Activated CD8-positive, alpha-beta memory T cell treated with anti-CD3 and anti-CD28 coated beads for 48 hours (primary cell): ENCODE data around the gene ARL6IP4.

ENCODE experiments used
- DNase-seq, 3 experiments: peaks; one replicate each; pipeline ENCODE4 v3.0.0-alpha.2; 2020; ENCODE audit warnings: low read depth in 2 of 3, low spot score in 2 of 3

Gene ARL6IP4

DNA sequence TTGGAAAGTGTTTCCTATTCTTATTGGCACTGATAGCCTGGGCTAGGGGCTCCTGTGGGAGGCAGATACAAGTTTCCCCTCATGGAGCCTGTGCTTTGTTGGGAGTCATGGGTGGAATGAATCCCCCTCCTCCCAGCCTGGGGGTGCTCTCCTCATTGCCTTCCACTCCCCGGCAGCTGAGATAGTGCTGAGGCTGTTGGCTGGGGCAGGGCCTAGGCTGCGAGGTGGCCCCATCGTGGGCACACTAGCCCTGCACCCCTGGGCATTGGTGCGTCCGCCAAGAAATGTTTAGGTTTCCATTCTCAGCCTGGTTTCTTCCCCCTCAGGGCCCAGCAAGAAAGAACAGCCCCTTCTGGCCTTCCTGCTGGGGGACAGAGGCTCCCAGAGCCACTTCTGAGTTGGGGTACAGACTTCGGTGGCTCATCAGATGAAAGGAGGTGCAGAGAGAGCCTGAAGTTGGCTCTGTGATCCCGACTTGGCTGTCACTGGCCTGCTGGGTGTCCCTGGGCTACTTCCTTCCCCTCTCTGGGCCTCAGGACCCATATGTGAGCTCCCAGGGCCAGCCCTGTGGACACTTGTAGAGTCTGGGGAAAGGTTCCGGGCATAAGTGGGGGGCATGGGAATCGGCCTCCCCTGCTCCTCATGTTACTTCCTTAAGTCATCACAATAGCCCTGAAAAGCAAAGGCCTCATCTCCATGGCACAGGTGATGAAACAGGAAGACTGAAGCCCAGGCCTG, 2.7 kb upstream of the ARL6IP4 start:
- DNase-seq, result no peak

DNA sequence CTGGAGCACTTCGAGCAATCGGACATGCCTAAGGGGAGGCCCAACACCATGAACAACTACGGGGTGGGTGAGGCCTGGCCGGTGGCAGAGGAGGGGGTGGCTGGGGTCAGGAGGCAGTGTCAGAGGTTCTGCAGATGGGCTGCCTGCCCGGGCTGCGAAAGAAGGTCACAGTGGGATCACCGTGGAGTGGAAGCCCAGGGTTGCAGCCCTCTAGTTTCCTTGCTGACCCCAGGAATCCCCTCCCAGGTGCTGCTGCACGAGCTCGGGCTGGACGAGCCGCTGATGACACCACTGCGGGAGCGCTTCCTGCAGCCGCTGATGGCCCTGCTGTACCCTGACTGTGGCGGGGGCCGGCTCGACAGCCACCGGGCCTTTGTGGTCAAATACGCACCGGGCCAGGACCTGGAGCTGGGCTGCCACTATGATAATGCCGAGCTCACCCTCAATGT, 1.9 kb upstream of the ARL6IP4 start:
- no peak for DNase-seq

DNA sequence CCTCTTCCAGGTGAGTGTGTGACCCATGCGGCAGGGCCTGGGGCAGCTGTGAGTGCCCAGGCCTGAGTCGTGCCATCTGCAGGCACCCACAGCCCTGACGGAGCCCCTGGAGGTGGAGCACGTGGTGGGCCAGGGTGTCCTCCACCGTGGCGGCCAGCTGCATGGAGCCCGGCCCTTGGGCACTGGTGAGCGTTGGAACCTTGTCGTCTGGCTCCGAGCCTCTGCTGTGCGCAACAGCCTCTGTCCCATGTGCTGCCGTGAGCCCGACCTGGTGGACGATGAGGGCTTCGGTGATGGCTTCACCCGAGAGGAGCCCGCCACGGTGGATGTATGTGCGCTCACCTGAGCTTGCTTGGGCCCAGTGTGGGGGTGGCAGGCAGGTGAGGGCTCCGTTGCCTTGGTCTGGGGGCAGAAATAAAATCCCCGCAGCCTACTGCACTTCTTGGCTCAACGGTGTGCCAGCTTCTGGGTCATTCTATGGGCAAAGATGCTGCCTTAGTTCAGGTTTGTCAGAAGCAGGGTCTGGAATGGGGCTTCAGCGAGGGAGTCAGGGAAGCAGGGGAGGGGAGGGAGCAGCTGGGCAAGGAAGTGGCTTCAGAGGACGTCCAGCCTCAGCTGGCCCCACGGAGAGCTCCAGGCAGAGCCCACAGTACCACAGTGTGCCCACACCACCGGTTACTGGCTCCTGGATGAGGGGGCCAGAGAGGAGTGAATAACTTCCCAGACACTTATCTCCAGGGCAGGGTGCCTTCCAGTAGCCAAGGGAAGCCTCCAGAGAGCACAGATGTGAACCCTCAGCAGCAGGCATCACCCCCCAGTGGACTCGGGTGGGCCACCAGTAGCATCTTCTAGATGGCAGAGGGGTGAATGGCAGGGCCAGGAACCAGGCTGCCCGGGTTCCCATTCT, 1.2 kb upstream of the ARL6IP4 start:
- no peak for DNase-seq

DNA sequence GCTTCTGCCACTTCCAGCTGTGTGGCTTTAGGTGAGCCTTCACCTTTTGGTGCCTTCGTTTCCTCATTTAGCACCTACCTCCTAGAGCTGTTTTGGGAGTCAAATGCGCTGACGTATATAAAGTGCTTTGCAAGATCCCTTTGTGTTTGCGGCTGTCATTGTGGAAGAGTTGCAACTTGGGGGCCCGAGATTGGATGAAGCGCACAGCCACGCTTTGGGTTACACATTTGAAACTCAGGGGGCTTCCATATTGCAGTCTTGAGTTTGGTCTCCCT, 636 bp upstream of the ARL6IP4 start:
- DNase-seq, result no peak

DNA sequence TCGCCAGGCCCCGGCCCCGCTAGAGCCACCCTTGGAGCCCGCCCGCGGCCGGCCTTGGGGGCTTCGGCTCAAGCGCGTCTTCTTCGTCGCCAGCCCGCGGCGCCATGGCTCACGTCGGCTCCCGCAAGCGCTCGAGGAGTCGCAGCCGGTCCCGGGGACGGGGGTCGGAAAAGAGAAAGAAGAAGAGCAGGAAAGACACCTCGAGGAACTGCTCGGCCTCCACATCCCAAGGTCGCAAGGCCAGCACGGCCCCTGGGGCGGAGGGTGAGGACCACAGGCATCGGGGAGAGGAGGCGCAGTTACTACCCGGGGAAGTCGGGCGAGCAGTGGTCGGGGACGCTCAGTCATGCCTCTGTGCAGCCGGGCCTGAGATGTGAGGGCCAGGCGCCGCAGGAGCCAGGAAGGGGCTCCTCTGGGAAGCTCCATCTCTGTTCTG, 573 bp downstream of the ARL6IP4 start:
- no peak for DNase-seq

DNA sequence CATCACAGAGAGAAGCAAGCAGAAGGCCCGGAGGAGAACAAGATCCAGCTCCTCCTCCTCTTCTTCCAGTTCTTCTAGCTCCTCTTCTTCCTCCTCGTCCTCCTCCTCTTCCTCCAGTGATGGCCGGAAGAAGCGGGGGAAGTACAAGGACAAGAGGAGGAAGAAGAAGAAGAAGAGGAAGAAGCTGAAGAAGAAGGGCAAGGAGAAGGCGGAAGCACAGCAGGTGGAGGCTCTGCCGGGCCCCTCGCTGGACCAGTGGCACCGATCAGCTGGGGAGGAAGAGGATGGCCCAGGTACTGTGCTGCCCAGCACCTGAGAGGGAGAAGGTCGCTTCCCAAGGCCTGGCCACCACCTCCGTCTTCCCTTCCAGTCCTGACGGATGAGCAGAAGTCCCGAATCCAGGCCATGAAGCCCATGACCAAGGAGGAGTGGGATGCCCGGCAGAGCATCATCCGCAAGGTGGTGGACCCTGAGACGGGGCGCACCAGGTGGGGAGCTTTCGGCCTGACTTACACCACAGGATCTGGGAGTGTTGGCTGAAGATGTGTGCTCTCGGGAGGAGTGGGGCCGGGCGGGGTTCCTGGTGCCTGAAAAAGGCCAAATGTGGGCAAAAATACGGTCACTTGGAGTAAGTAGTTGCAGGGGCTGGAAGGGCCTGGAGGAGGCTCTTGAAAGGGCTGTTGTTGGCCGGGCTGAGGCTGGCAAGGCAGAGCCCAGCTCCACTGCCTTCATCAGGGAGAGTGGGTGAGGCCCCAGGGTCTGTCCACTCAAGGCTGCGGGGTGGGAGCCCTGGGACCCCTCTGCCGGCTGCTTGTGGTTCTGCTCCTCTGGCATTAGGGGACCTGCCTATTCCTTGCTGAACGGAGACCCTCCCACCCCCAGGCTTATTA, 1.4 kb downstream of the ARL6IP4 start:
- DNase-seq, result no peak

DNA sequence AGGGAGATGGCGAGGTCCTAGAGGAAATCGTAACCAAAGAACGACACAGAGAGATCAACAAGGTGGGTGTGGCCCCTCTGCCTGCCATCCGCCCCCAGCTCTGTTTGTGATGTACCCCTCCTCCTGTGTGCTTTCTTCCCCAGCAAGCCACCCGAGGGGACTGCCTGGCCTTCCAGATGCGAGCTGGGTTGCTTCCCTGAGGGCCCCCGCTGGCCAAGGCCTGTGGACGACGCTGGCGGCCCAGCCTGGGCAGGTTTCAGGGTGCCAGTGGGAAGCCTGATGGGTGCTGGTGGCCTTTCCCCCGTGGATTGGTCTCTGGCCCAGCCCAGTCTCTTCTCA, 2.0 kb downstream of the ARL6IP4 start:
- DNase-seq, result no peak

DNA sequence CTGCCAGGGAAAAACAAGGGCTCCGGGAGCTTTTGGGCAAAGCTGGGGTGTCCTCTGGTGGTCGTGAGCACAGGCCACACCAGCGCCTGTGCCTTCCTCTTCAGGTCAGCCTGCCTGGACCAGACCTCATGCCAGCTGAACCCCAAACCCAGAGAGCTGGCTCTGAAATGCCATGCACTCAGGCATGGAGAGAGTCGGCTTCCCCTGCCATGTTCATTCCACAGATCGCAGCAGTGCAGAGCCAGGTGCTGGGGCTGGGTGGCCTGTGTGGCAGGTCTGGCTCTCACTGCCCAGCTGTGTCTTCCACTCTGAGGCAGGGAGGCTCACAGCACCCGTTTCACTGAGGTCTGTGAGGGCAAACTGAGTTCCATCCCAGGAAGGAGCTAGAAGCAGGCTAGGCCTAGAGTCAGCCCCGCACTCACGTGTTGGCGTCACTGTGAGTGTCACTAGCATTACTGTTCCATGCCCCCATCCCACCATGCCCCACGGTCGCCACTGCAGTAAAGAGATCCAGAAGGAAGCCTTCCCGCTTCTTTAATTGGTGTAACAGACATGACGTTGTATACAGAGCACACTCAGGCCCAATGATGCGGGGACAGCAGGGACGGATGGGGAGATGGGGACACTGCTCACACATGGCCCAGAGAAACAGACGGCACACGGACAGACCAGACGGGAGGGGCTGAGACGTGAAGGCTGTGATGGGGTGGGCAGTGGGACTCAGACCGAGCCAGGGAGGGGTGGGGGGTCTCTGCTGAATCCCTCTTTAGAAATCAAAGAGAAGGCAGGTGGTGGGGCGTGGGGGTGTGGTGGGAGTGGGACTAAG, 2.7 kb downstream of the ARL6IP4 start:
- no peak for DNase-seq

- DNase-seq, result no peak
These were observed 3.5 kb downstream of the ARL6IP4 start for GRCh38 chr12:122983789-122984515.

- no peak for DNase-seq
These were observed 4.3 kb downstream of the ARL6IP4 start for GRCh38 chr12:122984612-122985337.

DNA sequence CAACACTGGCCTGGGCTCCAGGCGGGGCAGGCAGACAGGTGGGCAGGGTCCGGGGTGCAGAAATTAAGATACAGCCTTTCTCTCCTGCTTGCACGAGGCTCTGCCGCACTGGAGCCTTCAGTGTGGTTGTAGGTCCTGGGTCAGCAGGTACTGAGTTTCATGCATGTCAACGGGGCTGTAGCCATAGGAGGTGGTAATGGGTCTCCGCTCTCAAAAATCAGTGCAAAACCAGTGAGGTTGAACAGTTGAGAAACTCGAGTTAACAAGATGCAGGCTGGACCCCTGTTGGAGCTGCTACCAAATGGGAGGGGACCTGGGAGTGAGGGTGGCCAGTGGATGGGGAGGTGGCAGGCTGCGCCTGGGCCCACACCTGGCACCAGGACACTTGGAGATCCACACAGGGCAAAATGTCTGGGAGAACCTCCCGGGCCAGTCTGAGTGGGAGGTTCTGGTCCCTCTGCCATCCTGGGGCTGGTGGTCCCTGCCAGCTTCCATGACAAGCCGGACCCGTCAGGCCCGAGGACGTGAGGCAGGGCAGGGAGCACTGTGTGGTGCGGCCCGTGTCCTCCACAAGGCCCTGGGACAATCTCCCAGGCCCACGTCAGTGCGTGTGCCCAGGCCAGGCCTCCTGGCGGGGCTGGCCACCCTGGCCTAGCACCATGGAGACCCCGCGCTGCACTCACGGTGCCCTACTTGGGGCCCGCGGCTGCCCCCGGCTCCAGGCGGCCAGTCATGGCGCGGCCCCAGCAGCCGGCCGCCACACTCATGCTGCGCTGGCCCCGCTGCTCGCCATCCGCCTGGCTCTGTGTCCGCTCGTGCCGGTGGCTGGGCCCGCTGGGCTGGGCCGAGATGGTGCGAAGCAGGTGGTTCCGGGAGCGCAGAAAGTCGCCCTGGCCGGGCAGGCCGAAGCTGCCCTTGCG, 5.1 kb downstream of the ARL6IP4 start:
- DNase-seq, result no peak

DNA sequence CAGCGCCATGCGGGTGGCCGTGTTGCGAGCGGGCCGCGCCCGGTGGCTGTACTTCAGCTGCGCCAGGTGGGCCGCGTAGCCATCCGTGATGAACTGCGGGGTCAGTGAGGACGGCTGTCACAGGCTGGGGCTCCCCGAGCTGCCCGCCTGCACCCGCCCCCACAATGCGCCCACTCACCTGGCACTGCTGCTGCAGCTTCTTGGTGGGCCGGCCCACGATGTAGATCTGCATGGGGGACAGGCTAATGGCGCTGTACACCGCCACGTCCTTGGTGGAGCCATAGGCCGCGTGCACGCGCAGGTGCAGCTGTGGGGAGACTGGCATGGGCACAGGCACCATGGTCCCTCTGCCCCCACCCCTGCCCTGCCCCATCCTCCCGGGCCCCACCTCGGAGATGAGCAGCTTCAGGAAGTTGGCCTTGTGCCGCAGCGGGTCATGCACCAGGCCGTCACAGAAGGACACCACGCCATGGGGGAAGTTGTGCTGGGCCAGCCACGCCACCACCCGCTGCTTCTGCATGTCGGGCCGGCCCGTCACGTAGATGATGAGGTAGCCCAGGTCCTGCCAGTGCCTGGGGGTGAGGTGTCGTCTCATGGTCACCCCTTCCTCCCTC, 5.9 kb downstream of the ARL6IP4 start:
- DNase-seq, result no peak

DNA sequence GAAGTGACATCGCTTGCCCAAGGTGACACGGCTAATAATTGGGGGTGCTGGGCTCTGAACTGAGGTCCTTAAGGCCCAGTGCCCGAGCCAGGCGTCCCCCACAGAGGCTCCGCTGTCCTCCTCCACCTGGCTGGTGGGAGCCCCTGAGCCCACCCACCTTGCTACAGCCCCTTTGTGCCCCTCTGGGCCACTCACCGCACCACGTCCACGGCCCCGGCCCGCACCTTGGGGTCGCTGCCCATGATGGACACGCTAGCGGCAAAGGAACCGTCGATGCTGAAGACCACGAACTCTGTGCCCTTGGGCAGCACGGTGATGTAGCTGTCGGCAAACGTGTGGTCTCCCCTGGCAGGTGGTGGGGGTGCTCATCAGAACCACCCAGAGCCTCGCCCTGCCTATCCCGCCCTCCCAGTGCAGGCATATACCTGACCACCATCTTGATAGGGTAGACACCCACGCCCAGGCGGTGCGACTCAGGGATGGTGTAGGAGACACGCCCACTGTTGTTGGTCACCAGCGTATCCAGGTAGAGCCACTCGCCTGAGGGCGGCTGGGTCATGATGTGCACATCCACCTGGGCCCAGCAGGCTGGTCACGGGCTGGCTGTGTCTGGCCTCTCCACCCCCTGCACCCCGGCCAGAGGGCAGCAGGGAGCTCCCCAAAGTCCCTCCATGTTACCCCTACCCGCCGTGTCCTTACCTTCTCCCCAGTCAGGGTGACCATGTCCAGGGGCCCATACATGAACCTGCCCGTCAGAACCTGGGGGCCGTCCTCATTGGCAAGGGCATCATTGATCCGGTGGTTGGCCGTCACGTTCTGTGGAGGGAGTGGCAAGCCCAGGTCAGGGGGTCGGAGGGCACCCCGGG, 6.8 kb downstream of the ARL6IP4 start:
- no peak for DNase-seq

DNA sequence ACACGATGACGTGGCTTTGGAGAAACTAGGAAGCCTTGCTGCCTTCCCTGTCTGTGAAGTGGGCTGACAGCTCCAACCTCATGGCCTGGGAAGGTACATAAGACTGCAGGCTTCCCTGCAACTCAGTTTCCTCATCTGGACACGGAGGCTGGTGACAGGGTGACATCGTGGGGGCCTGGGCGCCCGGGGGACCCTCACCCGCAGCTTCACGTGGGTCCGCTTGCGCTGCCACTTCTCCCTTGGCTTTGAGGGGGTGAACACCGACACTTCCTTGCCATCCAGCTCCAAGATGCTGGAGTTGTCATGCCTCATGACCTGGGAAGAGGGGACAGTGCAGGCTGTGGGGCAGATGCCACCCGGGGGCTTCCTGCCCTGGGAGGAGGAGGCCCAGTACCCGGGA, 7.6 kb downstream of the ARL6IP4 start:
- DNase-seq, result no peak

GRCh38 chr12:122988612-122989212, 8.2 kb downstream of the ARL6IP4 start:
- DNase-seq, result no peak

GRCh38 chr12:122989225-122989839, 8.9 kb downstream of the ARL6IP4 start:
- DNase-seq, result no peak
